Iris pigment epithelial cell (primary cell): ENCODE measurements around the gene CGB3.

Experiments
- DNase-seq: peaks from one replicate; pipeline ENCODE4 v3.0.0-alpha.2; 2011; ENCODE audit warnings: low read depth

CGB3 gene

GRCh38 chr19:49016067-49016839 lies 7.9 kb downstream of the CGB3 start:
- no peak for DNase-seq

GRCh38 chr19:49014870-49015255 lies 9.3 kb downstream of the CGB3 start:
- DNase-seq: no peak

GRCh38 chr19:49014123-49014869 lies 9.8 kb downstream of the CGB3 start:
- DNase-seq: peak; percentile 20

GRCh38 chr19:49011194-49011593 lies 12.9 kb downstream of the CGB3 start:
- DNase-seq: no peak

GRCh38 chr19:49010453-49010852 lies 13.7 kb downstream of the CGB3 start:
- DNase-seq: no peak

GRCh38 chr19:49009828-49010227 lies 14.3 kb downstream of the CGB3 start:
- DNase-seq: no peak

GRCh38 chr19:49006905-49007304 lies 17.2 kb downstream of the CGB3 start:
- no peak for DNase-seq

GRCh38 chr19:49004964-49005614 lies 19.0 kb downstream of the CGB3 start:
- DNase-seq: no peak

GRCh38 chr19:49004133-49004532 lies 20.0 kb downstream of the CGB3 start:
- no peak for DNase-seq

- DNase-seq: peak; percentile 77
These were observed 24.4 kb downstream of the CGB3 start for GRCh38 chr19:48999481-49000325.

- DNase-seq: peak; percentile 68
These were observed 26.2 kb downstream of the CGB3 start for GRCh38 chr19:48997972-48998371.

GRCh38 chr19:48994035-48994386 lies 30.1 kb downstream of the CGB3 start:
- peak; percentile 12 for DNase-seq

- peak; percentile 99 for DNase-seq
These were observed 30.7 kb downstream of the CGB3 start, which contains the start of the genes GYS1 and RUVBL2 for GRCh38 chr19:48993175-48994034. Gene GYS1, minus strand, starts transcription at chr19:48993309. Its CDS starts 197 bp downstream, at chr19:48993112. Gene RUVBL2, plus strand, starts transcription at chr19:48993887. Its CDS starts 25 bp downstream, at chr19:48993912.

- DNase-seq: no peak
These were observed 31.5 kb downstream of the CGB3 start for GRCh38 chr19:48992581-48993174.

- DNase-seq: peak; percentile 88
These were observed 32.1 kb downstream of the CGB3 start for GRCh38 chr19:48991873-48992580.

- no peak for DNase-seq
These were observed 33.0 kb downstream of the CGB3 start for GRCh38 chr19:48991011-48991609.

- no peak for DNase-seq
These were observed 33.7 kb downstream of the CGB3 start for GRCh38 chr19:48990400-48990799.

GRCh38 chr19:48989701-48990291 lies 34.3 kb downstream of the CGB3 start:
- no peak for DNase-seq

GRCh38 chr19:48988860-48989259 lies 35.3 kb downstream of the CGB3 start:
- DNase-seq: no peak
